GM12864 (cell line): ENCODE data around the gene TFG.

Experiments used
- DNase-seq: peaks from one replicate; pipeline ENCODE4 v3.0.0-alpha.2; 2011; ENCODE audit warnings: low read depth
- H3K4me3 ChIP-seq: 2 replicates; pipeline ENCODE4 v1.5.1; 2011; ENCODE audit warnings: mild to moderate bottlenecking, low read depth, low read length, control low read depth
- CTCF ChIP-seq: IDR thresholded peaks from 2 replicates; pipeline ENCODE4 v1.5.1; 2011; ENCODE audit warnings: low read depth, mild to moderate bottlenecking, moderate library complexity, low read length, control low read depth, inconsistent platforms; ENCODE audit errors: missing control alignments

TFG gene

GRCh38 chr3:100720426-100720825, 11.1 kb downstream of the TFG start:
- DNase-seq = no peak
- no peak for TF ChIP-seq CTCF
- H3K4me3 ChIP-seq = no peak overlapping the region

GRCh38 chr3:100725935-100726513, 16.7 kb downstream of the TFG start:
- DNase-seq = no peak
- no peak for TF ChIP-seq CTCF
- no peak overlapping the region for H3K4me3 ChIP-seq

- TF ChIP-seq CTCF = no peak
- DNase-seq = no peak
- H3K4me3 ChIP-seq = no peak overlapping the region
Measured at GRCh38 chr3:100726706-100727105, 17.4 kb downstream of the TFG start.

- no peak for TF ChIP-seq CTCF
- no peak for DNase-seq
- no peak overlapping the region for H3K4me3 ChIP-seq
Measured at GRCh38 chr3:100730524-100730923, 21.2 kb downstream of the TFG start.

DNA sequence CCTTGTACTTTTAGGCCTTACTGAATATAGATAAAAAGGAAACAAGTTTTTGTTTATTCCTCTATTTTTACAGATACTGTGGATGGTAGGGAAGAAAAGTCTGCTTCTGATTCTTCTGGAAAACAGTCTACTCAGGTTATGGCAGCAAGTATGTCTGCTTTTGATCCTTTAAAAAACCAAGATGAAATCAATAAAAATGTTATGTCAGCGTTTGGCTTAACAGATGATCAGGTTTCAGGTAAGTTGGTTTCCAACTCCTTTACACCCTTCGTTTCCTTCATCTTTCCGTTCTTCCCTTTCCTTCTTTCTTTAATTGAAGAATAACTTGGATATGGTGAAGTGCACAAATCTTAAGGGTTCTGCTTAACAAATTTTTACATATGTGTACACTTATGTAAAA, 23.1 kb downstream of the TFG start:
- DNase-seq = no peak
- H3K4me3 ChIP-seq = no peak overlapping the region
- TF ChIP-seq CTCF = no peak

DNA sequence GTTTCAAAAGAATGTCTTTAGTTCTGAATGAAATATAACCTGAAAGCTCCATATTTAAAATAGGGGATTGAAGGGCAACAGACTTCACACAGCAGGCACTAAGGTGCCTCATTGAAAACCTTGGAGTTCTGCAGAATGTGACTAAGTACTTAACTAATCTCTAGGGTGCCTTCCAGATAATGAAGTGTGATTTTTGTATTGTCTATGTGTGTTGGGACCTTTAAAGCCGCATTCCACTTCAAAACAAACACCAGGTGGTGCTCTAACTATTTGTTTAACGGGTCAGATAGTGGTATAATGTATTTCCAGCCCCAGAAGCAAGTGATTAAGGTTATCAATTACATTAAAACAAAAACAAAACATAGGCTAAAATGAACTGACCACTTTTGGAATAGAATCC, 28.0 kb downstream of the TFG start:
- peak; percentile 32 for TF ChIP-seq CTCF
- no peak overlapping the region for H3K4me3 ChIP-seq
- no peak for DNase-seq

GRCh38 chr3:100740207-100740606, 30.9 kb downstream of the TFG start:
- no peak for DNase-seq

More at GRCh38 chr3:100740207-100740606, 30.9 kb downstream of the TFG start:
- H3K4me3 ChIP-seq = no peak overlapping the region
- no peak for TF ChIP-seq CTCF
